Measurements from ENCODE around the gene PRKN. TPM values are rescaled to one million over a fixed set of nuclear protein-coding genes. Genes with fewer than 3 reads are reported as not detected.

PRKN gene
- total and polyA plus RNA-seq, 2 donors (not counting 1 experiment from before 2014, with no cell fraction given): 0.43 to 4.6 TPM

DNA sequence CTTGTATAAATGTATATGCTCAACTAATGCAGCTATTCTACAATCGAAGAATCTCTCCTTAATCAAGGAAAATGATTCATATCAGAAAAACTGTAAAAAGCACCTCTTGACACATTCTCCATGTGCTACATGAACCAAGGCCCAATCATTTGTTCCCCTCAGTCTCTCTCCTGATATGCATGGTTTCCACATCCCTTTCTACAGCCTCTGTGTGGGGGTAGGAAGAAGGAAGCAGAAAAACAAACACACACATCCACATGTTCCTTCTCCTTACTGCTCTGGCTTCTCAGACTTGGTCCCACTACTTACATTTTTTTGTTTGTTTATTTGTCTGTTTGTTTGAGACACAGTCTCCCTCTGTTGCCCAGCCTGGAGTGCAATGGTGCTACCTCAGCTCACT is 510.5 kb downstream of the PRKN start:
- Histone ChIP-seq H2AFZ (ENCODE audit: low read length) (no peak overlapping the region), H3K9me3 (ENCODE audit: control insufficient read depth, insufficient read depth, low read depth, low read length) (no peaks in the 10 kb centered on the region), H3K4me3 (replicated peaks in 1 of 4; ENCODE audit: control extremely low read depth in 1 of 4, insufficient read depth in 1 of 4, low read depth in 3 of 4, low read length in 4 of 4) (no peak overlapping the region), H3K27ac (ENCODE audit: insufficient read depth, low read length) (no peak overlapping the region), H3K36me3 (ENCODE audit: control insufficient read depth, insufficient read depth, low read length) (no peaks in the 10 kb centered on the region), H3K27me3 (ENCODE audit: control insufficient read depth, insufficient read depth, low read length) (no peaks in the 10 kb centered on the region), H3K9ac (ENCODE audit: insufficient read depth, low read length) (no peak overlapping the region), H4K20me1 (ENCODE audit: control insufficient read depth, extremely low read depth, insufficient read depth, low read length) (no peaks in the 10 kb centered on the region), H3K4me2 (ENCODE audit: extremely low read depth, insufficient read depth, low read length) (no peak overlapping the region), H3K4me1 (ENCODE audit: control insufficient read depth, extremely low read depth, insufficient read depth, low read length) (no peaks in the 10 kb centered on the region), H3K79me2 (ENCODE audit: control insufficient read depth, insufficient read depth, low read length) (no peaks in the 10 kb centered on the region)
- TF ChIP-seq, protein P1, sequence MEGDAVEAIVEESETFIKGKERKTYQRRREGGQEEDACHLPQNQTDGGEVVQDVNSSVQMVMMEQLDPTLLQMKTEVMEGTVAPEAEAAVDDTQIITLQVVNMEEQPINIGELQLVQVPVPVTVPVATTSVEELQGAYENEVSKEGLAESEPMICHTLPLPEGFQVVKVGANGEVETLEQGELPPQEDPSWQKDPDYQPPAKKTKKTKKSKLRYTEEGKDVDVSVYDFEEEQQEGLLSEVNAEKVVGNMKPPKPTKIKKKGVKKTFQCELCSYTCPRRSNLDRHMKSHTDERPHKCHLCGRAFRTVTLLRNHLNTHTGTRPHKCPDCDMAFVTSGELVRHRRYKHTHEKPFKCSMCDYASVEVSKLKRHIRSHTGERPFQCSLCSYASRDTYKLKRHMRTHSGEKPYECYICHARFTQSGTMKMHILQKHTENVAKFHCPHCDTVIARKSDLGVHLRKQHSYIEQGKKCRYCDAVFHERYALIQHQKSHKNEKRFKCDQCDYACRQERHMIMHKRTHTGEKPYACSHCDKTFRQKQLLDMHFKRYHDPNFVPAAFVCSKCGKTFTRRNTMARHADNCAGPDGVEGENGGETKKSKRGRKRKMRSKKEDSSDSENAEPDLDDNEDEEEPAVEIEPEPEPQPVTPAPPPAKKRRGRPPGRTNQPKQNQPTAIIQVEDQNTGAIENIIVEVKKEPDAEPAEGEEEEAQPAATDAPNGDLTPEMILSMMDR (conservative IDR thresholded peaks at IDR 0.05 in 1 of 2, IDR thresholded peaks at IDR 0.05 in 1 of 2; ENCODE audit: low read depth in 1 of 2, low read length in 2 of 2): no peak
- no peak for TF ChIP-seq EZH2 (IDR thresholded peaks at IDR 0.05; ENCODE audit: low read length, missing control alignments)
- DNase-seq (ENCODE audit: low read depth in 2 of 2): no peak

DNA sequence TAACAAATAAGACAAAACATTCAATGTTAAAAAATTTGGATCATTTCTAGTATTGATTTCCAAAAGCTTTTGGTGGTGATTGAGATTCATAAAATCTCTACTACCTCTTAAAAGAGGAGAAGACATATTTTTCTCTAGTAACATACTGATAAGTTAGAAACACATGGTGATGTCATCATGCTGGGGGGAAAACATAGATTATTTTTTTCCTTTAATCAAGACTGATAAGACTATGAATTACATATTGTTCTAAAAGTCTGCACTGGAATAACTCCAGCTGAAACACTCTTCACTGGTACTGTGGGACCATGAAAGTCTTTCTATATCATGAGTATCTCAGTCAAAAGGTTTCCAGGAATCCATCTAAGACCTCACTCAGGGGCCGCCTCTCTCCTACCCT is 515.8 kb downstream of the PRKN start:
- Histone ChIP-seq H3K79me2 (ENCODE audit: control insufficient read depth, insufficient read depth, low read length) (no peaks in the 10 kb centered on the region), H3K4me3 (replicated peaks in 1 of 4; ENCODE audit: control extremely low read depth in 1 of 4, insufficient read depth in 1 of 4, low read depth in 3 of 4, low read length in 4 of 4) (no peak overlapping the region), H2AFZ (ENCODE audit: low read length) (no peak overlapping the region), H3K4me2 (ENCODE audit: extremely low read depth, insufficient read depth, low read length) (no peak overlapping the region), H3K27me3 (ENCODE audit: control insufficient read depth, insufficient read depth, low read length) (no peaks in the 10 kb centered on the region), H3K27ac (ENCODE audit: insufficient read depth, low read length) (no peak overlapping the region), H4K20me1 (ENCODE audit: control insufficient read depth, extremely low read depth, insufficient read depth, low read length) (no peaks in the 10 kb centered on the region), H3K4me1 (ENCODE audit: control insufficient read depth, extremely low read depth, insufficient read depth, low read length) (no peaks in the 10 kb centered on the region), H3K9ac (ENCODE audit: insufficient read depth, low read length) (no peak overlapping the region), H3K36me3 (ENCODE audit: control insufficient read depth, insufficient read depth, low read length) (no peaks in the 10 kb centered on the region), H3K9me3 (ENCODE audit: control insufficient read depth, insufficient read depth, low read depth, low read length) (no peaks in the 10 kb centered on the region)
- no peak for DNase-seq (ENCODE audit: low read depth in 2 of 2)
- TF ChIP-seq, protein P1 (conservative IDR thresholded peaks at IDR 0.05 in 1 of 2, IDR thresholded peaks at IDR 0.05 in 1 of 2; ENCODE audit: low read depth in 1 of 2, low read length in 2 of 2): no peak
- no peak for TF ChIP-seq EZH2 (IDR thresholded peaks at IDR 0.05; ENCODE audit: low read length, missing control alignments)

DNA sequence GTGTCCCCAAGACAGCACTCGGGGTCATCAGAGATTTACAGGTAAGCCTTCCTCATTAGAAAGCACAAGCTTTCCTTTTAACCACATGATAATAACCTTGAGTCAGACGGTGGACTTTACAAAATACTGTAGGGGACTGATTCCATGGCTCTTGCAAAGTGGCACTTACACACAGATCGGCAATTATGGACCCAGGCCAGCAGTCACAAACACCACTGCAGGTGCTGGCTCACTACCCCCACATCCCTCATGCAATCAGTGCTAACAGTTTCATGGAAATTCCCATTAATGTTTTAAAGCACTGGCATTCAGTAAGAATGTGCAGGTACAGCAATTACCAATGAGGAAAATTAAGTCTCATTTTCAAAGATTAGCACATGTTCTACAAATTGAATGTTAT is 516.5 kb downstream of the PRKN start:
- no peaks in the 10 kb centered on the region for H3K36me3 ChIP-seq (ENCODE audit: control insufficient read depth, insufficient read depth, low read length)
- TF ChIP-seq, protein P1 (conservative IDR thresholded peaks at IDR 0.05 in 1 of 2, IDR thresholded peaks at IDR 0.05 in 1 of 2; ENCODE audit: low read depth in 1 of 2, low read length in 2 of 2): no peak
- TF ChIP-seq EZH2 (IDR thresholded peaks at IDR 0.05; ENCODE audit: low read length, missing control alignments): no peak
- no peaks in the 10 kb centered on the region for H3K79me2 ChIP-seq (ENCODE audit: control insufficient read depth, insufficient read depth, low read length)
- no peaks in the 10 kb centered on the region for H3K27me3 ChIP-seq (ENCODE audit: control insufficient read depth, insufficient read depth, low read length)
- no peak overlapping the region for H3K27ac ChIP-seq (ENCODE audit: insufficient read depth, low read length)
- no peak for DNase-seq (ENCODE audit: low read depth in 2 of 2)
- H3K4me2 ChIP-seq (ENCODE audit: extremely low read depth, insufficient read depth, low read length): no peak overlapping the region
- H2AFZ ChIP-seq (ENCODE audit: low read length): no peak overlapping the region
- no peaks in the 10 kb centered on the region for H3K9me3 ChIP-seq (ENCODE audit: control insufficient read depth, insufficient read depth, low read depth, low read length)
- H4K20me1 ChIP-seq (ENCODE audit: control insufficient read depth, extremely low read depth, insufficient read depth, low read length): no peaks in the 10 kb centered on the region
- no peak overlapping the region for H3K9ac ChIP-seq (ENCODE audit: insufficient read depth, low read length)
- H3K4me1 ChIP-seq (ENCODE audit: control insufficient read depth, extremely low read depth, insufficient read depth, low read length): no peaks in the 10 kb centered on the region
- H3K4me3 ChIP-seq (replicated peaks in 1 of 4; ENCODE audit: control extremely low read depth in 1 of 4, insufficient read depth in 1 of 4, low read depth in 3 of 4, low read length in 4 of 4): no peak overlapping the region

Measured in fibroblast of lung (primary cell).